Mammary epithelial cell (primary cell): ENCODE measurements around the gene RYR2.

Experiments
- EZH2 ChIP-seq: IDR thresholded peaks from 2 replicates; pipeline ENCODE4 v1.6.1; 2012; ENCODE audit warnings: low read length, inconsistent platforms, borderline replicate concordance
- TF ChIP-seq, protein P1 (sequence below), 2 donors: IDR thresholded peaks in 1 of 2; conservative IDR thresholded peaks in 1 of 2; 2 replicates each; pipeline ENCODE4 v1.5.1; 2011 to 2012; ENCODE audit warnings: inconsistent platforms in 2 of 2, low read length in 2 of 2, mild to moderate bottlenecking in 2 of 2, control low read depth in 1 of 2, low read depth in 1 of 2; ENCODE audit not compliant: insufficient read depth in 1 of 2; ENCODE audit errors: extremely low read depth in 1 of 2

DNA sequence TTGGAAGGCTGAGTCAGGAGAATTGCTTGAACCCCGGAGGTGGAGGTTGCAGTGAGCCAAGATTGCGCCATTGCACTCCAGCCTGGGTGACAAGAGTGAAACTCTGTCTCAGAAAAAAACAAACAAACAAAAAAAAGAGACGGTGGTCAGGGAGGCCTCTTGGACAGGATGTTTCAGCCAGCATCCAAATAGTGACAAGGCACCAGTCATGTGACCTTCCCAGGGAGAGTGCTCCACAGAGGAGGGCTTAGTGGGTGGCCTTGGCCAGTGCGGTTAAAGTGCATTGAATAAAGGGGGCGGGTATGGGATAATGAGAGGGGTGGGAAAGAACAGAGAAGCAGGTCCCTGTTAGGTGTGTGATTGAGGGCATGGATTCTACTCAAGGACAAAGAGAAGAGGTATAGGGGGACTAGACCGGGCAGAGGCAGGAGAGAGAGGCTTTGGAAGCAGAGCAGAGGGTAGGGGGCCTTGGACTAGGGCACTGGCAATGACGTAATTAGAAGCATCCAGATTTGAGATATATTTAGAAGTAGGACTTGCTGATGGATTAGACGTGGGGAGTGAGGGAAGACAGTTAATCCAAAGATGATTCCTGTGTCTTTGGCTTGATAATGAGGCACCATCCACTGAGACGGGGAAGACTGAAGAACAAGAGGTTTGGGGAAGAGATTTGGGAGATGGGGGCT is 12.0 kb upstream of the RYR2 start:
- TF ChIP-seq, protein P1, sequence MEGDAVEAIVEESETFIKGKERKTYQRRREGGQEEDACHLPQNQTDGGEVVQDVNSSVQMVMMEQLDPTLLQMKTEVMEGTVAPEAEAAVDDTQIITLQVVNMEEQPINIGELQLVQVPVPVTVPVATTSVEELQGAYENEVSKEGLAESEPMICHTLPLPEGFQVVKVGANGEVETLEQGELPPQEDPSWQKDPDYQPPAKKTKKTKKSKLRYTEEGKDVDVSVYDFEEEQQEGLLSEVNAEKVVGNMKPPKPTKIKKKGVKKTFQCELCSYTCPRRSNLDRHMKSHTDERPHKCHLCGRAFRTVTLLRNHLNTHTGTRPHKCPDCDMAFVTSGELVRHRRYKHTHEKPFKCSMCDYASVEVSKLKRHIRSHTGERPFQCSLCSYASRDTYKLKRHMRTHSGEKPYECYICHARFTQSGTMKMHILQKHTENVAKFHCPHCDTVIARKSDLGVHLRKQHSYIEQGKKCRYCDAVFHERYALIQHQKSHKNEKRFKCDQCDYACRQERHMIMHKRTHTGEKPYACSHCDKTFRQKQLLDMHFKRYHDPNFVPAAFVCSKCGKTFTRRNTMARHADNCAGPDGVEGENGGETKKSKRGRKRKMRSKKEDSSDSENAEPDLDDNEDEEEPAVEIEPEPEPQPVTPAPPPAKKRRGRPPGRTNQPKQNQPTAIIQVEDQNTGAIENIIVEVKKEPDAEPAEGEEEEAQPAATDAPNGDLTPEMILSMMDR (conservative IDR thresholded peaks at IDR 0.05 in 1 of 2, IDR thresholded peaks at IDR 0.05 in 1 of 2; ENCODE audit: extremely low read depth in 1 of 2, insufficient read depth in 1 of 2, low read depth in 1 of 2, low read length in 2 of 2), result no peak
- no peak for TF ChIP-seq EZH2
